ENCODE data around the gene PRLR. TPM values are rescaled to one million over a fixed set of nuclear protein-coding genes. Genes with fewer than 3 reads are reported as not detected.
"Not testable (repeated sequence)": the region's sequence is repeated elsewhere in the genome, so short reads cannot be mapped to it uniquely, and the experiment has no call there.

PRLR gene
- total and polyA plus RNA-seq, 2 of the 8 experiments (the other 6 are each of a cell fraction or from before 2014, with no cell fraction given): 0.53 to 2.5 TPM

DNA sequence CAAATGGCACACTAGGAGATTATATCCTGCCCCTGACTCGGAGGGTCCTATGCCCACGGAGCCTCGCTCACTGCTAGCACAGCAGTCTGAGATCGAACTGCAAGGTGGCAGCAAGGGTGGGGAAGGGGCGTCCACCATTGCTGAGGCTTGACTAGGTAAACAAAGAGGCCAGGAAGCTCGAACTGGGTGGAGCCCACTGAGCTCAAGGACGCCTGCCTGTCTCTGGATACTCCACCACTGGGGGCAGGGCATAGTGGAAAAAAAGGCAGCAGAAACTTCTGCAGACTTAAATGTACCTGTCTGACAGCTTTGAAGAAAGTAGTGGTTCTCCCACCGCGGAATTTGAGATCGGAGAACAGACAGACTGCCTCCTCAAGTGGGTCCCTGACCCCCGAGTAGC, 125.7 kb downstream of the PRLR start:
- H3K27me3 ChIP-seq (replicated peaks in 1 of 4; ENCODE audit: control insufficient read depth in 3 of 4, extremely low read depth in 1 of 4, insufficient read depth in 3 of 4, low read length in 3 of 4); H3K4me2 ChIP-seq (ENCODE audit: insufficient read depth in 1 of 2, low read depth in 2 of 2, low read length in 2 of 2); H2BK120ac ChIP-seq (replicated peaks; ENCODE audit: low read depth, low read length); H4K20me1 ChIP-seq (replicated peaks in 1 of 2; ENCODE audit: control insufficient read depth in 1 of 2, insufficient read depth in 2 of 2, low read length in 2 of 2); H4K91ac ChIP-seq (replicated peaks; ENCODE audit: insufficient read length, low read length); H3K27ac ChIP-seq (ENCODE audit: low read depth, low read length); H4K8ac ChIP-seq (ENCODE audit: extremely low read depth, insufficient read depth, low read length); H3K14ac ChIP-seq (ENCODE audit: insufficient read length); H2BK15ac ChIP-seq (ENCODE audit: low read length); H3K9me3 ChIP-seq (ENCODE audit: insufficient read depth in 2 of 2, low read depth in 1 of 2, low read length in 1 of 2); H2AK5ac ChIP-seq (ENCODE audit: low read depth, low read length); H3K4me1 ChIP-seq (replicated peaks in 1 of 4; ENCODE audit: control insufficient read depth in 3 of 4, insufficient read depth in 4 of 4, low read length in 3 of 4); H3K9ac ChIP-seq (replicated peaks in 1 of 4; ENCODE audit: extremely low read depth in 1 of 4, low read depth in 3 of 4, low read length in 3 of 4); H2BK5ac ChIP-seq (ENCODE audit: low read depth, low read length); H3K4me3 ChIP-seq (ENCODE audit: extremely low read depth in 1 of 4, insufficient read depth in 2 of 4, low read depth in 3 of 4, low read length in 4 of 4); H3K36me3 ChIP-seq (ENCODE audit: control insufficient read depth in 2 of 4, insufficient read depth in 4 of 4, low read length in 3 of 4); FAIRE-seq; H4K5ac ChIP-seq (ENCODE audit: insufficient read length, low read depth, low read length); H3K79me1 ChIP-seq (ENCODE audit: low read depth, low read length); H2BK12ac ChIP-seq (ENCODE audit: low read depth, low read length); H3K18ac ChIP-seq (ENCODE audit: extremely low read depth, low read length); H3K4ac ChIP-seq (replicated peaks; ENCODE audit: insufficient read length, low read depth, low read length); H3K23me2 ChIP-seq (ENCODE audit: low read depth, low read length); H2BK20ac ChIP-seq (ENCODE audit: low read length); H3K79me2 ChIP-seq (ENCODE audit: control insufficient read depth in 1 of 2, insufficient read depth in 2 of 2, low read length in 2 of 2); H3K23ac ChIP-seq (ENCODE audit: insufficient read length); H3K56ac ChIP-seq (replicated peaks; ENCODE audit: insufficient read length, low read depth, low read length); POLR2A ChIA-PET (ENCODE audit: partially characterized antibody); DNase-seq (ENCODE audit: low read depth in 1 of 2, low spot score in 2 of 2): not testable (repeated sequence)
- peak overlapping the region; percentile 76; the same call in 1 of the 2 replicates for H2AFZ ChIP-seq (ENCODE audit: low read length)
- 86% methylated on average over 11 of the region's 11 CpGs; no CpG with 5 or more reads in 1 of the 2 experiments for WGBS, 2 experiments (ENCODE audit: extremely low coverage in 1 of 2, insufficient coverage in 1 of 2, insufficient read length in 1 of 2, insufficient replicate concordance in 2 of 2, low coverage in 1 of 2, low lambda C conversion rate in 2 of 2, missing lambda C conversion rate in 1 of 2)
- TF ChIP-seq, protein P1, sequence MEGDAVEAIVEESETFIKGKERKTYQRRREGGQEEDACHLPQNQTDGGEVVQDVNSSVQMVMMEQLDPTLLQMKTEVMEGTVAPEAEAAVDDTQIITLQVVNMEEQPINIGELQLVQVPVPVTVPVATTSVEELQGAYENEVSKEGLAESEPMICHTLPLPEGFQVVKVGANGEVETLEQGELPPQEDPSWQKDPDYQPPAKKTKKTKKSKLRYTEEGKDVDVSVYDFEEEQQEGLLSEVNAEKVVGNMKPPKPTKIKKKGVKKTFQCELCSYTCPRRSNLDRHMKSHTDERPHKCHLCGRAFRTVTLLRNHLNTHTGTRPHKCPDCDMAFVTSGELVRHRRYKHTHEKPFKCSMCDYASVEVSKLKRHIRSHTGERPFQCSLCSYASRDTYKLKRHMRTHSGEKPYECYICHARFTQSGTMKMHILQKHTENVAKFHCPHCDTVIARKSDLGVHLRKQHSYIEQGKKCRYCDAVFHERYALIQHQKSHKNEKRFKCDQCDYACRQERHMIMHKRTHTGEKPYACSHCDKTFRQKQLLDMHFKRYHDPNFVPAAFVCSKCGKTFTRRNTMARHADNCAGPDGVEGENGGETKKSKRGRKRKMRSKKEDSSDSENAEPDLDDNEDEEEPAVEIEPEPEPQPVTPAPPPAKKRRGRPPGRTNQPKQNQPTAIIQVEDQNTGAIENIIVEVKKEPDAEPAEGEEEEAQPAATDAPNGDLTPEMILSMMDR (IDR thresholded peaks at IDR 0.05; ENCODE audit: control extremely low read depth in 1 of 3, insufficient read depth in 1 of 3, low read depth in 1 of 3, low read length in 3 of 3): 0 out of 4 replicates have a peak, but pooled peaks of 1 of the 3 experiments have one; percentile 4
- CTCF ChIA-PET (ENCODE audit: partially characterized antibody): interaction anchor here (0.7 to 2.3 kb wide), 6 partner anchors 9 to 79 kb away, joined by 3 to 11 read pairs (median 6); no protein-coding TSS in a partner anchor
